IMR-90 (cell line): ENCODE data around the gene GTSE1. TPM values are rescaled to one million over a fixed set of nuclear protein-coding genes. Genes with fewer than 3 reads are reported as not detected.

Experiments used
- ATAC-seq: fragments of 200-7000 bp; cut with Tn5 transposase; 2 replicates; pipeline ENCODE4 v1.9.1; 2020; ENCODE audit warnings: low read depth, mild to moderate bottlenecking, moderate library complexity
- BruUV-seq: library from RNA; stranded (reverse); fragments of 400-500 nt; replicated peaks from 2 replicates; lab custom pipeline; 2021; lab: Mats Ljungman, UMichigan
- CTCF ChIA-PET: fragments of 300-600 bp; formaldehyde crosslinking; extraction: SDS; loops from one replicate; lab custom pipeline; 2021; ENCODE audit warnings: antibody characterized with exemption; lab: Yijun Ruan, JAX
- POLR2A ChIA-PET: fragments of 300-600 bp; sonication (Branson Sonifier 250); formaldehyde crosslinking; loops from one replicate; lab custom pipeline; 2022; ENCODE audit warnings: antibody characterized with exemption; ENCODE audit not compliant: unreplicated experiment; lab: Charles Lee
- DNase-seq: peaks from one replicate; pipeline ENCODE4 v3.0.0; 2013
- H2AFZ ChIP-seq: replicated peaks from 2 replicates; pipeline ENCODE3; 2013; ENCODE audit warnings: low read length, mild to moderate bottlenecking; ENCODE audit not compliant: poor library complexity
- H2AK5ac ChIP-seq: 2 replicates; pipeline ENCODE4 v1.6.1; 2013; ENCODE audit warnings: low read depth, low read length, inconsistent platforms
- H2AK9ac ChIP-seq: replicated peaks from 2 replicates; pipeline ENCODE3; 2013; ENCODE audit warnings: mild to moderate bottlenecking, low read depth, low read length, moderate library complexity; ENCODE audit not compliant: poor library complexity
- H2BK120ac ChIP-seq: 2 replicates; pipeline ENCODE4 v1.6.1; 2013; ENCODE audit warnings: low read depth, low read length, inconsistent platforms
- H2BK15ac ChIP-seq: 3 replicates; pipeline ENCODE4 v1.6.1; 2013; ENCODE audit warnings: low read depth, low read length, inconsistent platforms
- H2BK20ac ChIP-seq: 2 replicates; pipeline ENCODE4 v1.6.1; 2013; ENCODE audit warnings: low read depth, mild to moderate bottlenecking, inconsistent platforms, low read length, moderate library complexity
- H2BK5ac ChIP-seq: 2 replicates; pipeline ENCODE4 v1.6.1; 2013; ENCODE audit warnings: mild to moderate bottlenecking, low read depth, low read length, inconsistent platforms; ENCODE audit not compliant: poor library complexity, severe bottlenecking
- H3K14ac ChIP-seq: replicated peaks from 2 replicates; pipeline ENCODE4 v1.6.1; 2013; ENCODE audit warnings: low read depth, low read length, inconsistent platforms
- H3K18ac ChIP-seq: 2 replicates; pipeline ENCODE4 v1.6.1; 2013; ENCODE audit warnings: low read depth, low read length, control low read depth
- H3K23ac ChIP-seq: 2 replicates; pipeline ENCODE4 v1.6.1; 2013; ENCODE audit warnings: low read depth, low read length, inconsistent platforms
- H3K27ac ChIP-seq: 2 replicates; pipeline ENCODE4 v1.5.1; 2013; ENCODE audit warnings: mild to moderate bottlenecking, control low read depth, low read length; ENCODE audit not compliant: insufficient read depth
- H3K27me3 ChIP-seq: 2 replicates; pipeline ENCODE4 v1.6.1; 2013; ENCODE audit warnings: low read length; ENCODE audit not compliant: control insufficient read depth, insufficient read depth
- H3K36me3 ChIP-seq: 2 replicates; pipeline ENCODE4 v1.6.1; 2013; ENCODE audit warnings: low read length, mixed read lengths; ENCODE audit not compliant: control insufficient read depth, insufficient read depth
- H3K4ac ChIP-seq: 2 replicates; pipeline ENCODE4 v1.6.1; 2013; ENCODE audit warnings: low read depth, low read length, inconsistent platforms
- H3K4me1 ChIP-seq: 2 replicates; pipeline ENCODE4 v1.6.1; 2013; ENCODE audit warnings: low read length, mixed read lengths; ENCODE audit not compliant: control insufficient read depth, insufficient read depth
- H3K4me2 ChIP-seq: 2 replicates; pipeline ENCODE4 v1.6.1; 2013; ENCODE audit warnings: low read depth, mild to moderate bottlenecking, control low read depth, low read length, moderate library complexity
- H3K4me3 ChIP-seq: 2 replicates; pipeline ENCODE4 v1.5.1; 2013; ENCODE audit warnings: low read depth, mild to moderate bottlenecking, control low read depth, low read length, moderate library complexity; ENCODE audit not compliant: insufficient read depth
- H3K56ac ChIP-seq: 2 replicates; pipeline ENCODE4 v1.6.1; 2013; ENCODE audit warnings: low read length, inconsistent platforms; ENCODE audit not compliant: insufficient read depth; ENCODE audit errors: extremely low read depth
- H3K79me1 ChIP-seq, 2 experiments: 2 replicates each; pipeline ENCODE4 v1.6.1; 2013; ENCODE audit warnings: low read length in 2 of 2, inconsistent platforms in 1 of 2, low read depth in 1 of 2
- H3K9ac ChIP-seq: 2 replicates; pipeline ENCODE4 v1.6.1; 2013; ENCODE audit warnings: low read depth, low read length, control low read depth
- H3K9me1 ChIP-seq: 2 replicates; pipeline ENCODE4 v1.6.1; 2013; ENCODE audit warnings: low read length, inconsistent platforms; ENCODE audit not compliant: insufficient read depth
- H3K9me3 ChIP-seq: 2 replicates; pipeline ENCODE4 v1.6.1; 2013; ENCODE audit warnings: low read length; ENCODE audit not compliant: control insufficient read depth, insufficient read depth
- H4K20me1 ChIP-seq: 2 replicates; pipeline ENCODE4 v1.6.1; 2013; ENCODE audit warnings: low read length, inconsistent platforms; ENCODE audit not compliant: insufficient read depth
- H4K5ac ChIP-seq: 2 replicates; pipeline ENCODE4 v1.6.1; 2013; ENCODE audit warnings: mild to moderate bottlenecking, low read depth, low read length, control low read depth
- H4K8ac ChIP-seq, 2 experiments: 2 replicates each; pipeline ENCODE4 v1.6.1; 2013; ENCODE audit warnings: low read depth in 2 of 2, low read length in 2 of 2, control low read depth in 1 of 2, inconsistent platforms in 1 of 2
- H4K91ac ChIP-seq: 2 replicates; pipeline ENCODE4 v1.6.1; 2013; ENCODE audit warnings: low read depth, low read length, inconsistent platforms; ENCODE audit not compliant: insufficient read depth
- BHLHE40 ChIP-seq: fragments of 150-350 bp; IDR thresholded peaks from 2 replicates; pipeline ENCODE4 v1.6.1; 2016; ENCODE audit warnings: mild to moderate bottlenecking, low read depth, low read length
- RAD21 ChIP-seq: IDR thresholded peaks from 2 replicates; pipeline ENCODE4 v1.6.1; 2012; ENCODE audit warnings: low read length, improper control_type of control experiment
- SMC3 ChIP-seq: fragments of 150-350 bp; IDR thresholded peaks from 2 replicates; pipeline ENCODE4 v1.6.1; 2016; ENCODE audit warnings: low read depth, mild to moderate bottlenecking, antibody characterized with exemption, low read length, moderate library complexity
- WGBS, 2 experiments: methylation state at CpG; one replicate each; pipeline versions ENCODE4 v1.1.5 to v1.1.7; 2013; ENCODE audit warnings: missing lambda C conversion rate in 2 of 2; ENCODE audit not compliant: insufficient read length in 1 of 2; ENCODE audit errors: extremely low coverage in 2 of 2; 5-methylcytosine and 5-hydroxymethylcytosine counted together
- dilution Hi-C: fragments of 300-500 bp; cut with HindIII; formaldehyde crosslinking; loops from one replicate; pipeline ENCODE4 v1.14.3; 2018; ENCODE audit warnings: low sequenced_read_pairs; ENCODE audit not compliant: unreplicated experiment
- in situ Hi-C: fragments of 300-500 bp; cut with MboI; formaldehyde crosslinking; loops from 3 replicates; pipeline ENCODE4 v1.14.3; 2019; ENCODE audit warnings: low sequenced_read_pairs, inconsistent platforms, mixed read lengths
- intact Hi-C: fragments of 100-400 bp; cut with micrococcal nuclease; formaldehyde crosslinking; loops from 2 replicates; pipeline ENCODE4 v1.10.0; 2022
- polyA plus RNA-seq, 3 experiments: library from polyadenylated mRNA; depleted of rRNA; stranded (reverse); fragments of >200 nt; gene quantifications; 2 replicates each; pipeline ENCODE4 v1.2.3, GENCODE V29; 2012; ENCODE audit warnings: low replicate concordance in 1 of 3
- total RNA-seq: library from RNA; depleted of rRNA; stranded (reverse); fragments of >200 nt; gene quantifications from 2 replicates; pipeline ENCODE4 v1.2.3, GENCODE V29; 2012
- TF ChIP-seq, protein P1 (sequence below): conservative IDR thresholded peaks from 2 replicates; pipeline ENCODE4 v1.5.1; 2012; ENCODE audit warnings: mild to moderate bottlenecking, low read depth, low read length, improper control_type of control experiment

The GTSE1 gene
- total and polyA plus RNA-seq, 2 of the 4 experiments (the other 2 are of a cell fraction), result 5.9 to 17.1 TPM

DNA sequence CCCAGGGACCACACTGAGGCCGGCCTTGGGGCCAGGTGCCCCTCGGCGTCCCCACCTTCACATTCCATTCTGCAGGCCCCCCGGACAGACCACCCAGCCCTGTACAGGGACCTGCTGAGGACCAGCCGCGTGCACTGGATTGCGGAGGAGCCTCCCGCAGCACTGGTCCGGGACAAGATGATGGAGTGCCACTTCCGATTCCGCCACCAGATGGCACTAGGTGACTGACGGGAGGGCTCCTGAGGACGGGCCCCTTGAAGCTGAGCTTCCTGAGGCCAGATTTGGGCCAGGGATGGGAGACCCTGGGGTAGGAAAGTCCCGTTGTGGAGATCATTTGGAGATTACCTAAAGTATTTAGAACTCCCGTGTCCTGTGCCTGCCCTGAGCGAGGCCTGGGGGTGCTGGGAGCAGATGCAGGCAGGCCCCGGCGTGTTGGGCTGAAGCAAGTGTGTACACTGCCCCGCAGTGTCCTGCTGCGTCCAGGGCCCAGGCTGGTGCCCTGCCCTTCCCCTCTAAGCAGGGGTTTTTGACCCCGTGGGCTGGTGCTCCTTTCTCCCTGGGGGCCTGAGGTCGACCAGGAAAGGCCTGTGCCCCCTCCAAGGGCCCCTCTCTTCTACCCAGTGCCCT is 58.8 kb downstream of the GTSE1 start:
- no peak overlapping the region for H3K23ac ChIP-seq
- H4K5ac ChIP-seq, result no peak overlapping the region
- H2BK5ac ChIP-seq, result no peak overlapping the region
- H3K14ac ChIP-seq, result no peak overlapping the region
- H3K4me1 ChIP-seq, result no peaks in the 10 kb centered on the region
- no peak overlapping the region for H3K18ac ChIP-seq
- POLR2A ChIA-PET, result no interaction called here
- H3K27ac ChIP-seq, result no peak overlapping the region
- dilution Hi-C loops, result no loop called here
- H2AK5ac ChIP-seq, result no peak overlapping the region
- H3K36me3 ChIP-seq, result peaks cover 60% of the 10 kb centered on the region
- CTCF ChIA-PET, result interaction anchor here (1.9 kb wide), 1 partner anchor 19 kb away, joined by 4 read pairs; no protein-coding TSS in a partner anchor
- peak; percentile 40 for DNase-seq
- no peak overlapping the region for H2BK120ac ChIP-seq
- intact Hi-C loops, result loop anchor here (1.0 kb wide), 1 partner anchor 187 kb away; no protein-coding TSS in a partner anchor
- no peaks in the 10 kb centered on the region for H3K27me3 ChIP-seq
- H2BK15ac ChIP-seq, result no peak overlapping the region
- H3K9me1 ChIP-seq, result no peaks in the 10 kb centered on the region
- no peak overlapping the region for H3K4ac ChIP-seq
- H2AFZ ChIP-seq, result peak overlapping the region; percentile 65
- peak overlapping the region; percentile 23 for H2AK9ac ChIP-seq
- no peak overlapping the region for H2BK20ac ChIP-seq
- WGBS, 2 experiments, result 67% methylated on average over 1 of the region's 22 CpGs; no CpG with 5 or more reads in 1 of the 2 experiments
- peak; percentile 81 for ATAC-seq
- no peaks in the 10 kb centered on the region for H3K9me3 ChIP-seq
- no peaks in the 10 kb centered on the region; a peak in 2 of 4 replicates for H3K79me1 ChIP-seq
- H4K20me1 ChIP-seq, result peaks cover 27% of the 10 kb centered on the region
- TF ChIP-seq, protein P1, sequence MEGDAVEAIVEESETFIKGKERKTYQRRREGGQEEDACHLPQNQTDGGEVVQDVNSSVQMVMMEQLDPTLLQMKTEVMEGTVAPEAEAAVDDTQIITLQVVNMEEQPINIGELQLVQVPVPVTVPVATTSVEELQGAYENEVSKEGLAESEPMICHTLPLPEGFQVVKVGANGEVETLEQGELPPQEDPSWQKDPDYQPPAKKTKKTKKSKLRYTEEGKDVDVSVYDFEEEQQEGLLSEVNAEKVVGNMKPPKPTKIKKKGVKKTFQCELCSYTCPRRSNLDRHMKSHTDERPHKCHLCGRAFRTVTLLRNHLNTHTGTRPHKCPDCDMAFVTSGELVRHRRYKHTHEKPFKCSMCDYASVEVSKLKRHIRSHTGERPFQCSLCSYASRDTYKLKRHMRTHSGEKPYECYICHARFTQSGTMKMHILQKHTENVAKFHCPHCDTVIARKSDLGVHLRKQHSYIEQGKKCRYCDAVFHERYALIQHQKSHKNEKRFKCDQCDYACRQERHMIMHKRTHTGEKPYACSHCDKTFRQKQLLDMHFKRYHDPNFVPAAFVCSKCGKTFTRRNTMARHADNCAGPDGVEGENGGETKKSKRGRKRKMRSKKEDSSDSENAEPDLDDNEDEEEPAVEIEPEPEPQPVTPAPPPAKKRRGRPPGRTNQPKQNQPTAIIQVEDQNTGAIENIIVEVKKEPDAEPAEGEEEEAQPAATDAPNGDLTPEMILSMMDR, result peak; percentile 68
- peak; percentile 79 for TF ChIP-seq RAD21
- TF ChIP-seq BHLHE40, result no peak
- TF ChIP-seq SMC3, result peak; percentile 77
- H3K9ac ChIP-seq, result no peak overlapping the region
- H3K4me3 ChIP-seq, result no peak overlapping the region
- in situ Hi-C loops, result no loop called here
- no peak overlapping the region for H3K4me2 ChIP-seq
- no TSS peak for BruUV-seq
- H4K91ac ChIP-seq, result no peak overlapping the region
- no peak overlapping the region for H3K56ac ChIP-seq
- no peak overlapping the region for H4K8ac ChIP-seq
